SK-N-MC (cell line): ENCODE measurements around the gene PVALB.

Source experiments
- EZH2 ChIP-seq: fragments of 200-600 bp; sonication (generic); IDR thresholded peaks from one replicate; pipeline ENCODE4 v1.6.1; 2017; ENCODE audit warnings: antibody characterized with exemption
- FOXP2 ChIP-seq: optimal IDR thresholded peaks from 2 replicates; pipeline ENCODE3; 2011; ENCODE audit warnings: mild to moderate bottlenecking, moderate library complexity; ENCODE audit not compliant: insufficient read depth; ENCODE audit errors: extremely low read length, control extremely low read depth
- POLR2AphosphoS5 ChIP-seq: IDR thresholded peaks from 2 replicates; pipeline ENCODE4 v1.6.1; 2012; ENCODE audit warnings: mild to moderate bottlenecking, low read depth, low read length, borderline replicate concordance

- TF ChIP-seq EZH2 (no peak), POLR2AphosphoS5 (no peak), FOXP2 (no peak)
Measured at GRCh38 chr22:36852056-36852973, 35.5 kb upstream of the PVALB start.
